ENCODE measurements around the gene PTPRD.

DNA sequence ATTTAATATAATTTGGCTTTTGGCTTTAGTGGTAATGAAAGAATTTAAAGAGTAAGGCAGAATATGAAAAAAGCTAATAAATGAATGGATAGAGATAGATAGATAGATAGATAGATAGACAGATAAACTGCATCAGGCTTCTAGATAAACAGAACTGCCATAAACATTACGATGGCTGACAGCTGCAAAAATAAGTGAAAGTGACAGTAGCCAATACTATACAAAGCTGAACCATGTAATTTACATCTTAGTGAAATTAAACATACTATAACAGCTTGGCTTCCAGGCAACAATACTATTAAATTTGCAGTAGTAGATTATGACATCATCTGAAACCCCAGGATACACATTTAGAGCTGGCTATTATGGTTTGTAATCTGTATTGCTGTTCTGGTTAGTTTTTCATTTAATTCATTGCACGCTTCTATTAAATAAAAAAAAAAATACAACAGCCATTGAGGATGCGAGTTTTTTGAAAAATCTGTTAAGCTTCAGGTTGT is 1354.8 kb downstream of the PTPRD start:
- TF ChIP-seq, protein P1, sequence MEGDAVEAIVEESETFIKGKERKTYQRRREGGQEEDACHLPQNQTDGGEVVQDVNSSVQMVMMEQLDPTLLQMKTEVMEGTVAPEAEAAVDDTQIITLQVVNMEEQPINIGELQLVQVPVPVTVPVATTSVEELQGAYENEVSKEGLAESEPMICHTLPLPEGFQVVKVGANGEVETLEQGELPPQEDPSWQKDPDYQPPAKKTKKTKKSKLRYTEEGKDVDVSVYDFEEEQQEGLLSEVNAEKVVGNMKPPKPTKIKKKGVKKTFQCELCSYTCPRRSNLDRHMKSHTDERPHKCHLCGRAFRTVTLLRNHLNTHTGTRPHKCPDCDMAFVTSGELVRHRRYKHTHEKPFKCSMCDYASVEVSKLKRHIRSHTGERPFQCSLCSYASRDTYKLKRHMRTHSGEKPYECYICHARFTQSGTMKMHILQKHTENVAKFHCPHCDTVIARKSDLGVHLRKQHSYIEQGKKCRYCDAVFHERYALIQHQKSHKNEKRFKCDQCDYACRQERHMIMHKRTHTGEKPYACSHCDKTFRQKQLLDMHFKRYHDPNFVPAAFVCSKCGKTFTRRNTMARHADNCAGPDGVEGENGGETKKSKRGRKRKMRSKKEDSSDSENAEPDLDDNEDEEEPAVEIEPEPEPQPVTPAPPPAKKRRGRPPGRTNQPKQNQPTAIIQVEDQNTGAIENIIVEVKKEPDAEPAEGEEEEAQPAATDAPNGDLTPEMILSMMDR (IDR thresholded peaks at IDR 0.05 in 8 of 11, conservative IDR thresholded peaks at IDR 0.05 in 3 of 11): no peak
- no peak for TF ChIP-seq POLR2AphosphoS5 (IDR thresholded peaks at IDR 0.05)
